ENCODE measurements around the gene ADARB2. TPM values are rescaled to one million over a fixed set of nuclear protein-coding genes. Genes with fewer than 3 reads are reported as not detected.

ADARB2 gene
- total RNA-seq, 1 donor from 2014 or later = 1.2 TPM

- DNase-seq = no peak
- ATAC-seq = no peak
- intact Hi-C loops (cut with DNase I) = no loop called here
- Histone ChIP-seq H3K36me3 (no peaks in the 10 kb centered on the region), H3K4me3 (no peak overlapping the region), H3K4me1 (peaks cover 5% of the 10 kb centered on the region), H3K27me3 (peaks cover 67% of the 10 kb centered on the region), H3K9me3 (no peaks in the 10 kb centered on the region), H3K27ac (no peak overlapping the region)
- TF ChIP-seq, protein P1, sequence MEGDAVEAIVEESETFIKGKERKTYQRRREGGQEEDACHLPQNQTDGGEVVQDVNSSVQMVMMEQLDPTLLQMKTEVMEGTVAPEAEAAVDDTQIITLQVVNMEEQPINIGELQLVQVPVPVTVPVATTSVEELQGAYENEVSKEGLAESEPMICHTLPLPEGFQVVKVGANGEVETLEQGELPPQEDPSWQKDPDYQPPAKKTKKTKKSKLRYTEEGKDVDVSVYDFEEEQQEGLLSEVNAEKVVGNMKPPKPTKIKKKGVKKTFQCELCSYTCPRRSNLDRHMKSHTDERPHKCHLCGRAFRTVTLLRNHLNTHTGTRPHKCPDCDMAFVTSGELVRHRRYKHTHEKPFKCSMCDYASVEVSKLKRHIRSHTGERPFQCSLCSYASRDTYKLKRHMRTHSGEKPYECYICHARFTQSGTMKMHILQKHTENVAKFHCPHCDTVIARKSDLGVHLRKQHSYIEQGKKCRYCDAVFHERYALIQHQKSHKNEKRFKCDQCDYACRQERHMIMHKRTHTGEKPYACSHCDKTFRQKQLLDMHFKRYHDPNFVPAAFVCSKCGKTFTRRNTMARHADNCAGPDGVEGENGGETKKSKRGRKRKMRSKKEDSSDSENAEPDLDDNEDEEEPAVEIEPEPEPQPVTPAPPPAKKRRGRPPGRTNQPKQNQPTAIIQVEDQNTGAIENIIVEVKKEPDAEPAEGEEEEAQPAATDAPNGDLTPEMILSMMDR (IDR thresholded peaks at IDR 0.05) = no peak
Measured at GRCh38 chr10:1735562-1735961, 1.8 kb downstream of the ADARB2 start.

- H3K4me3 ChIP-seq = no peak overlapping the region
- ATAC-seq = no peak
- peaks cover 58% of the 10 kb centered on the region for H3K27me3 ChIP-seq
- H3K9me3 ChIP-seq = no peaks in the 10 kb centered on the region
- no peak for DNase-seq
- no peaks in the 10 kb centered on the region for H3K36me3 ChIP-seq
- H3K4me1 ChIP-seq = peaks cover 5% of the 10 kb centered on the region
- intact Hi-C loops (cut with DNase I) = no loop called here
- TF ChIP-seq, protein P1 (IDR thresholded peaks at IDR 0.05) = no peak
- H3K27ac ChIP-seq = no peak overlapping the region
Measured at GRCh38 chr10:1734288-1734687, 3.0 kb downstream of the ADARB2 start.

- Histone ChIP-seq H3K9me3 (no peaks in the 10 kb centered on the region), H3K27me3 (peaks cover 52% of the 10 kb centered on the region), H3K27ac (no peak overlapping the region), H3K4me3 (no peak overlapping the region), H3K36me3 (no peaks in the 10 kb centered on the region), H3K4me1 (peaks cover 5% of the 10 kb centered on the region)
- DNase-seq (no peak), ATAC-seq (no peak)
- TF ChIP-seq, protein P1 (IDR thresholded peaks at IDR 0.05) = no peak
- intact Hi-C loops (cut with DNase I) = no loop called here
Measured at GRCh38 chr10:1733720-1734119, 3.6 kb downstream of the ADARB2 start.

GRCh38 chr10:1732564-1732996, 4.7 kb downstream of the ADARB2 start:
- Histone ChIP-seq H3K9me3 (no peaks in the 10 kb centered on the region), H3K36me3 (no peaks in the 10 kb centered on the region), H3K4me3 (no peak overlapping the region), H3K27me3 (peaks cover 41% of the 10 kb centered on the region), H3K27ac (no peak overlapping the region), H3K4me1 (peaks cover 5% of the 10 kb centered on the region)
- DNase-seq = no peak
- TF ChIP-seq, protein P1 (IDR thresholded peaks at IDR 0.05) = no peak
- intact Hi-C loops (cut with DNase I) = no loop called here
- peak; percentile 60 for ATAC-seq

GRCh38 chr10:1731592-1731991, 5.7 kb downstream of the ADARB2 start:
- no peak for ATAC-seq
- no peaks in the 10 kb centered on the region for H3K36me3 ChIP-seq
- TF ChIP-seq, protein P1 (IDR thresholded peaks at IDR 0.05) = no peak
- H3K4me1 ChIP-seq = no peaks in the 10 kb centered on the region
- no peak for DNase-seq
- H3K4me3 ChIP-seq = no peak overlapping the region
- H3K27me3 ChIP-seq = peaks cover 38% of the 10 kb centered on the region
- no peak overlapping the region for H3K27ac ChIP-seq
- intact Hi-C loops (cut with DNase I) = no loop called here
- H3K9me3 ChIP-seq = no peaks in the 10 kb centered on the region

DNA sequence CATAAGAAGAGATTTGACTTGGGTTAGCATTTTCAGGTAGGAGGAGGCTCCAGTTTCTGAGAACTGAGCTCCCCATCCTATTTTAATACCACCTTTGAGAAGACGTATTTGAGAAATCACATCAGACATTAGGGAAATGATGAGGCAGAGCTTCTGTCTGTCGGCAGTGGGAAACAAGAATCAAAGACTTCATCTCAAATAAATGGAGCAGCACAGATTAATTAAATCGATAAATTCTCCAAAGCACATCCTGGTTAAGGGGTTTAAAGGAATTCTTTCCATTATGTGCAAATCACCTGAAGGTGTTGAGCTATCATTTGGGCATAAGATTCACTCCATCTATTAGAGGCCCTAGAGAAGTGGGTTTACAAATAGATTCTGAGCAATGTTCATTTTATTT, 7.6 kb downstream of the ADARB2 start:
- H3K36me3 ChIP-seq = no peaks in the 10 kb centered on the region
- no peak overlapping the region for H3K4me3 ChIP-seq
- peaks cover 21% of the 10 kb centered on the region for H3K27me3 ChIP-seq
- H3K4me1 ChIP-seq = no peaks in the 10 kb centered on the region
- no peak overlapping the region for H3K27ac ChIP-seq
- DNase-seq (no peak), ATAC-seq (no peak)
- TF ChIP-seq, protein P1 (IDR thresholded peaks at IDR 0.05) = no peak
- H3K9me3 ChIP-seq = no peaks in the 10 kb centered on the region
- intact Hi-C loops (cut with DNase I) = no loop called here
